ENCODE data around the gene STK26. TPM values are rescaled to one million over a fixed set of nuclear protein-coding genes. Genes with fewer than 3 reads are reported as not detected.
"Not testable (repeated sequence)": the region's sequence is repeated elsewhere in the genome, so short reads cannot be mapped to it uniquely, and the experiment has no call there.

Gene STK26
- total RNA-seq, 1 donor from 2014 or later = 20.7 TPM

DNA sequence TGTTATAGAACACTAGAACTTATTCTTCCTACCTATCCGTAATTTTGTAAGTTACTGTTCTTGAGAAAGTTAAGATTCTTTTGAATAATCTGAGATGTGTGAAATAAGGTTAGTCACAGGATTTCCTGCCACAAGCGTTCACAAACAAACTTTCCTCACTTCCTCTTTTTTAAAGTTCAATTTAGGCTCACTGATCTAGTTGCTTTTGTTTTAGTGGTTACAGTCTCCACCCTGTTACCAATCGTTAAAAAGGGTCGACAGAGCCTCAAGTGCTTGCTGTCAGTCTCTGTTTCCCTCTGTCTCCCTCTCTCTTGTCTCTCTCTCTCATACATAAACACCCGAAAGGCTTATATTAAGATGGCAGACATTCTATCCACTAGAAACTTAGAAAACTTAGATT is 35.9 kb upstream of the STK26 start:
- no peak for DNase-seq (ENCODE audit: low read depth)
- Histone ChIP-seq H3K36me3 (ENCODE audit: control insufficient read depth, insufficient read depth, low read length) (no peaks in the 10 kb centered on the region), H3K4me3 (ENCODE audit: low read depth, low read length) (no peak overlapping the region), H3K27me3 (ENCODE audit: control insufficient read depth, insufficient read depth, low read length) (no peaks in the 10 kb centered on the region)
- no peak for TF ChIP-seq CTCF (IDR thresholded peaks at IDR 0.05; ENCODE audit: insufficient read depth, low read length, poor library complexity, severe bottlenecking)

GRCh38 chrX:131988236-131988635 is 34.9 kb upstream of the STK26 start:
- DNase-seq (ENCODE audit: low read depth) = no peak
- Histone ChIP-seq H3K27me3 (ENCODE audit: control insufficient read depth, insufficient read depth, low read length) (no peaks in the 10 kb centered on the region), H3K4me3 (ENCODE audit: low read depth, low read length) (no peak overlapping the region), H3K36me3 (ENCODE audit: control insufficient read depth, insufficient read depth, low read length) (no peaks in the 10 kb centered on the region)
- TF ChIP-seq CTCF (IDR thresholded peaks at IDR 0.05; ENCODE audit: insufficient read depth, low read length, poor library complexity, severe bottlenecking) = no peak

GRCh38 chrX:132001127-132001526 is 22.0 kb upstream of the STK26 start:
- H3K36me3 ChIP-seq (ENCODE audit: control insufficient read depth, insufficient read depth, low read length) = no peaks in the 10 kb centered on the region
- H3K4me3 ChIP-seq (ENCODE audit: low read depth, low read length) = no peak overlapping the region
- no peaks in the 10 kb centered on the region for H3K27me3 ChIP-seq (ENCODE audit: control insufficient read depth, insufficient read depth, low read length)
- no peak for TF ChIP-seq CTCF (IDR thresholded peaks at IDR 0.05; ENCODE audit: insufficient read depth, low read length, poor library complexity, severe bottlenecking)
- DNase-seq (ENCODE audit: low read depth) = no peak

DNA sequence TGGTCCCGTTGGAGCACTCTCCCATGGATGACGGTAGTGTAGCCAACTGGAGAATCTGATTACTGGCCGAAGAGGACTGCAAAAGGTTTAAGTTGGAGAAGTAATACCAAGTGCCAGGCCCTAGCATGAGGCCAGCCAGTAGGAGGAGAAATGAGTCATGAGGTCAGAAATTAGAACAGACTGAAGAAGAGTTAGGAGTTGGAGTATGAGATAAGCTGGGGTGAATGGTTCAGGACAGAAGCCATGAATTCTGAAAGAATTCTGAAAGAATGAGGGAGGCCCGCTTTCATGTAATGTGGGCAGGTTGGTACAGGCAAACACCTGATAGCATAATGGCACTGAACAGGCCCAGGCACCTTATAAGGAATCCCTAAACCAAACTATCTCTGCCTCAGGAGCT is 18.4 kb upstream of the STK26 start:
- Histone ChIP-seq H3K27me3 (ENCODE audit: control insufficient read depth, insufficient read depth, low read length) (no peaks in the 10 kb centered on the region), H3K36me3 (ENCODE audit: control insufficient read depth, insufficient read depth, low read length) (no peaks in the 10 kb centered on the region), H3K4me3 (ENCODE audit: low read depth, low read length) (no peak overlapping the region)
- TF ChIP-seq CTCF (IDR thresholded peaks at IDR 0.05; ENCODE audit: insufficient read depth, low read length, poor library complexity, severe bottlenecking) = no peak
- no peak for DNase-seq (ENCODE audit: low read depth)

DNA sequence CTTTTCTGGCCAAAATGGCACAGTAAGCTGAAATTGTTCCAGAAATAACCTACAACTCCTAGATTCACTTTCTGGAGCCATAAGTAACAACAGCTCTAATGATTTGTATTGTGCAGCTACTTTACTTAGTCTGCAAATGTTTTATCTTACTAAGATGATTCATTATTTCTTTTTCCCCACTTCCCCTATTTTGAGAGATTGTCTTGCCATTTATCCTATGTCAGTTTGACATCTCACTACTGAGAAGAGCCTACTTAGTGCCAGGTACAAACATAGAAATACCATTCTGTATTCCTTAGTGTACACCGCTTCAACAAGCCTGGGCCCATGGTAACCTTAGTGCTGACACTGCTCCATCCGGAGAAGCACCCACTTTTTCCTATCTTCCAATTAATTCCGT is 13.8 kb upstream of the STK26 start:
- no peaks in the 10 kb centered on the region for H3K36me3 ChIP-seq (ENCODE audit: control insufficient read depth, insufficient read depth, low read length)
- H3K27me3 ChIP-seq (ENCODE audit: control insufficient read depth, insufficient read depth, low read length) = no peaks in the 10 kb centered on the region
- H3K4me3 ChIP-seq (ENCODE audit: low read depth, low read length) = no peak overlapping the region
- no peak for DNase-seq (ENCODE audit: low read depth)
- no peak for TF ChIP-seq CTCF (IDR thresholded peaks at IDR 0.05; ENCODE audit: insufficient read depth, low read length, poor library complexity, severe bottlenecking)

DNA sequence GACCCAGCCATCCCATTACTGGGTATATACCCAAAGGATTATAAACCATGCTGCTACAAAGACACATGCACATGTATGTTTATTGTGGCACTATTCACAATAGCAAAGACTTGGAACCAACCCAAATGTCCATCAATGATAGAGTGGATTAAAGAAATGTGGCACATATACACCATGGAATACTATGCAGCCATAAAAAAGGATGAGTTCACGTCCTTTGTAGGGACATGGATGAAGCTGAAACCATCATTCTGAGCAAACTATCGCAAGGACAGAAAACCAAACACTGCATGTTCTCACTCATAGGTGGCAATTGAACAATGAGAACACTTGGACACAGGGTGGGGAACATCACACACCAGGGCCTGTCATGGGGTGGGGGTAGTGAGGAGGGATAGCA is 12.9 kb upstream of the STK26 start:
- not testable (repeated sequence) for H3K27me3 ChIP-seq (ENCODE audit: control insufficient read depth, insufficient read depth, low read length); H3K4me3 ChIP-seq (ENCODE audit: low read depth, low read length); H3K36me3 ChIP-seq (ENCODE audit: control insufficient read depth, insufficient read depth, low read length); DNase-seq (ENCODE audit: low read depth)

Measured in kidney epithelial cell (primary cell).